Smooth muscle cell (in vitro differentiated cells): Measurements from ENCODE around the gene GALNT18. TPM values are rescaled to one million over a fixed set of nuclear protein-coding genes. Genes with fewer than 3 reads are reported as not detected.

ENCODE experiments used
- DNase-seq: peaks from one replicate; lab custom pipeline; 2025; ENCODE audit not compliant: unreplicated experiment; lab: John Stamatoyannopoulos, UW
- H2AFZ ChIP-seq: fragments of 200-600 bp; sonication (generic); 2 replicates; pipeline ENCODE4 v1.6.0; 2016; ENCODE audit warnings: antibody characterized with exemption, low read depth, mild to moderate bottlenecking
- H3F3A ChIP-seq: fragments of 200-600 bp; sonication (generic); 2 replicates; pipeline ENCODE4 v1.6.0; 2017; ENCODE audit warnings: antibody characterized with exemption, low read depth
- H3K27ac ChIP-seq: fragments of 200-600 bp; sonication (generic); 2 replicates; pipeline ENCODE4 v1.5.1; 2016; ENCODE audit warnings: low read depth, mild to moderate bottlenecking
- H3K27me3 ChIP-seq: fragments of 200-600 bp; sonication (generic); 2 replicates; pipeline ENCODE4 v1.6.1; 2016; ENCODE audit warnings: low read depth, mild to moderate bottlenecking
- H3K36me3 ChIP-seq: fragments of 200-600 bp; sonication (generic); 2 replicates; pipeline ENCODE4 v1.5.1; 2016; ENCODE audit warnings: low read depth
- H3K4me1 ChIP-seq: fragments of 200-600 bp; sonication (generic); 2 replicates; pipeline ENCODE4 v1.5.1; 2016; ENCODE audit warnings: low read depth
- H3K4me2 ChIP-seq: fragments of 200-600 bp; sonication (generic); 2 replicates; pipeline ENCODE4 v1.6.0; 2016; ENCODE audit warnings: mild to moderate bottlenecking
- H3K4me3 ChIP-seq: fragments of 200-600 bp; sonication (generic); 2 replicates; pipeline ENCODE4 v1.5.1; 2016; ENCODE audit warnings: mild to moderate bottlenecking
- H3K79me2 ChIP-seq: fragments of 200-600 bp; sonication (generic); 2 replicates; pipeline ENCODE4 v1.6.0; 2016; ENCODE audit warnings: low read depth, mild to moderate bottlenecking
- H3K9ac ChIP-seq: fragments of 200-600 bp; sonication (generic); 2 replicates; pipeline ENCODE4 v1.6.0; 2016; ENCODE audit warnings: low read depth
- H3K9me3 ChIP-seq: fragments of 200-600 bp; sonication (generic); replicated peaks from 2 replicates; pipeline ENCODE4 v1.5.1; 2016; ENCODE audit warnings: low read depth
- H4K20me1 ChIP-seq: fragments of 200-600 bp; sonication (generic); 2 replicates; pipeline ENCODE4 v1.6.0; 2016; ENCODE audit warnings: low read depth
- CTCF ChIP-seq: fragments of 200-600 bp; sonication (generic); IDR thresholded peaks from 2 replicates; pipeline ENCODE4 v1.5.1; 2017; ENCODE audit warnings: borderline replicate concordance, mild to moderate bottlenecking, antibody characterized with exemption; ENCODE audit not compliant: insufficient read depth, poor library complexity, severe bottlenecking
- WGBS: methylation state at CpG from one replicate; pipeline ENCODE4 v1.1.7; 2016; ENCODE audit warnings: low lambda C conversion rate; 5-methylcytosine and 5-hydroxymethylcytosine counted together
- polyA plus RNA-seq: library from polyadenylated mRNA; unstranded; fragments of >200 nt; fragmentation: Nextera tagmentation; extraction: Ambion mirVana; gene quantifications from 2 replicates; pipeline ENCODE4 v1.2.1, GENCODE V29; 2016
- total RNA-seq: library from RNA; depleted of rRNA; stranded (reverse); fragments of >200 nt; gene quantifications from 2 replicates; pipeline ENCODE4 v1.2.3, GENCODE V29; 2014

Gene GALNT18
- total and polyA plus RNA-seq, 2 experiments from 2014 or later: 11.5 to 16.3 TPM

- Histone ChIP-seq H3K4me3 (no peak overlapping the region), H3F3A (no peaks in the 10 kb centered on the region), H3K4me2 (no peak overlapping the region), H3K27ac (no peak overlapping the region), H3K4me1 (no peaks in the 10 kb centered on the region), H4K20me1 (peaks cover 67% of the 10 kb centered on the region), H3K9ac (no peak overlapping the region), H2AFZ (no peak overlapping the region), H3K79me2 (no peaks in the 10 kb centered on the region), H3K9me3 (no peaks in the 10 kb centered on the region), H3K27me3 (peaks cover 5% of the 10 kb centered on the region), H3K36me3 (no peaks in the 10 kb centered on the region)
- WGBS: 96% methylated on average over 6 of the region's 6 CpGs
- no peak for DNase-seq
- no peak for TF ChIP-seq CTCF
Observed at GRCh38 chr11:11540157-11540556, 81.6 kb downstream of the GALNT18 start.

- Histone ChIP-seq H3K4me3 (no peak overlapping the region), H3K9me3 (no peaks in the 10 kb centered on the region), H3K79me2 (no peaks in the 10 kb centered on the region), H3K4me2 (peak overlapping the region; percentile 46), H3K36me3 (no peaks in the 10 kb centered on the region), H3K27ac (peak overlapping the region; percentile 26), H3K27me3 (peaks cover 5% of the 10 kb centered on the region), H3F3A (no peaks in the 10 kb centered on the region), H4K20me1 (peaks cover 52% of the 10 kb centered on the region), H3K9ac (no peak overlapping the region), H2AFZ (no peak overlapping the region), H3K4me1 (no peaks in the 10 kb centered on the region)
- no peak for DNase-seq
- 38% methylated on average over 12 of the region's 12 CpGs for WGBS
- TF ChIP-seq CTCF: no peak
Observed at GRCh38 chr11:11538277-11538960, 83.4 kb downstream of the GALNT18 start.

GRCh38 chr11:11537871-11538270 lies 83.9 kb downstream of the GALNT18 start:
- Histone ChIP-seq H3K79me2 (no peaks in the 10 kb centered on the region), H4K20me1 (peaks cover 52% of the 10 kb centered on the region), H3K4me1 (no peaks in the 10 kb centered on the region), H3F3A (no peaks in the 10 kb centered on the region), H3K9me3 (no peaks in the 10 kb centered on the region), H3K27me3 (peaks cover 3% of the 10 kb centered on the region), H3K9ac (no peak overlapping the region), H3K4me3 (no peak overlapping the region), H3K4me2 (peak overlapping the region; percentile 46), H3K36me3 (no peaks in the 10 kb centered on the region), H3K27ac (peak overlapping the region; percentile 26), H2AFZ (no peak overlapping the region)
- 68% methylated on average over 5 of the region's 5 CpGs for WGBS
- DNase-seq: no peak
- TF ChIP-seq CTCF: no peak

GRCh38 chr11:11537372-11537771 lies 84.4 kb downstream of the GALNT18 start:
- Histone ChIP-seq H3K79me2 (no peaks in the 10 kb centered on the region), H3K27ac (peak overlapping the region; percentile 26), H3K4me1 (no peaks in the 10 kb centered on the region), H3K9me3 (no peaks in the 10 kb centered on the region), H2AFZ (no peak overlapping the region), H3K4me3 (no peak overlapping the region), H3K9ac (no peak overlapping the region), H3K4me2 (peak overlapping the region; percentile 46), H3K36me3 (no peaks in the 10 kb centered on the region), H3K27me3 (no peaks in the 10 kb centered on the region), H3F3A (no peaks in the 10 kb centered on the region), H4K20me1 (peaks cover 49% of the 10 kb centered on the region)
- DNase-seq: no peak
- WGBS: 6% methylated on average over 2 of the region's 2 CpGs
- no peak for TF ChIP-seq CTCF
